Fibroblast of pulmonary artery (primary cell): Measurements from ENCODE around the gene OSBPL8.

ENCODE experiments used
- DNase-seq: peaks from one replicate; pipeline ENCODE4 v3.0.0-alpha.2; 2010; ENCODE audit warnings: low read depth
- H3K4me3 ChIP-seq: replicated peaks from 2 replicates; pipeline ENCODE4 v1.5.1; 2011; ENCODE audit warnings: low read depth, mild to moderate bottlenecking, control low read depth, low read length, moderate library complexity
- CTCF ChIP-seq: IDR thresholded peaks from 2 replicates; pipeline ENCODE4 v1.5.1; 2011; ENCODE audit warnings: mild to moderate bottlenecking, control low read depth, low read length, inconsistent platforms; ENCODE audit errors: missing control alignments

Gene OSBPL8

GRCh38 chr12:76587428-76588178 lies 28.0 kb upstream of the OSBPL8 start:
- DNase-seq, result peak; percentile 72
- no peak for TF ChIP-seq CTCF
- no peak overlapping the region for H3K4me3 ChIP-seq

- DNase-seq, result peak; percentile 73
- no peak overlapping the region for H3K4me3 ChIP-seq
- TF ChIP-seq CTCF, result peak; percentile 69
Measured at GRCh38 chr12:76586764-76587395, 27.3 kb upstream of the OSBPL8 start.

DNA sequence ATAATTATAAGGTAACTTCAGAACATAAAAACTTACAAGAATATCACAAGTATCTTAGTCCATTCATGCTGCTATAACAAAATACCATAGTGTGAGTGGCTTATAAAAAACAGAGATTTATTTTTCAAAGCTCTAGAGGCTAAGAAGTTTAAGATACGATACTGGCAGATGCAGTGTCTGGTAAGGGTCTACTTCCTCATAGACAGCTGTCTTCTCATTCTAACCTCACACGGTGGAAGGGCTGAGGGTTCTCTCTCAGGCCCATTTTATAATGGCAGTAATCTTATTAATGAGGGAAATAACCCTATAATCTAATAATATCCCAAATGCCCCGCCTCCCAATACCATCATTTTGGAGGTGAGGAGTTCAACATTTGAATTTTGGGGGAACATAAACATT lies 23.7 kb upstream of the OSBPL8 start:
- H3K4me3 ChIP-seq, result no peak overlapping the region
- no peak for TF ChIP-seq CTCF
- no peak for DNase-seq

DNA sequence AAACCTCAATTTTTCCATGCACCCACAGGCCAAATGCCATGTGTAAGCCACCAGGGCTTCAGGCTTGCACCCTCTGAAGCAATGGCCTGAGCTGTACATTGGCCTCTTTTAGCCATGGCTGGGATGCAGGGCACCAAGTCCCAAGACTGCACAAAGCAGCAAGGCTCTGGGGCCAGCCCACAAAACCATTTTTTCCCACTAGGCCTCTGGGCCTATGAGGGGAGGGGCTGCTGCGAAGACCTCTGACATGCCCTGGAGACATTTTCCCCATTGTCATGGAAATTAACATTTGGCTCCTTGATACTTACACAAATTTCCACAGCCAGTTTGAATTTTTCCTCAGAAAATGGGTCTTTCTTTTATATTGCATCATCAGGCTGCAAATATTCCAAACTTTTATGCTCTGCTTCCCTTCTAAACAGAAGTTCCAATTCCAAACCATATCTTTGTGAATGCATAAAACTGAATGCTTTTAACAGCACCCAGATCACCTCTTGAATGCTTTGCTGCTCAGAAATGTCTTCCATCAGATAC lies 14.3 kb upstream of the OSBPL8 start:
- no peak for TF ChIP-seq CTCF
- no peak for DNase-seq
- no peak overlapping the region for H3K4me3 ChIP-seq

DNA sequence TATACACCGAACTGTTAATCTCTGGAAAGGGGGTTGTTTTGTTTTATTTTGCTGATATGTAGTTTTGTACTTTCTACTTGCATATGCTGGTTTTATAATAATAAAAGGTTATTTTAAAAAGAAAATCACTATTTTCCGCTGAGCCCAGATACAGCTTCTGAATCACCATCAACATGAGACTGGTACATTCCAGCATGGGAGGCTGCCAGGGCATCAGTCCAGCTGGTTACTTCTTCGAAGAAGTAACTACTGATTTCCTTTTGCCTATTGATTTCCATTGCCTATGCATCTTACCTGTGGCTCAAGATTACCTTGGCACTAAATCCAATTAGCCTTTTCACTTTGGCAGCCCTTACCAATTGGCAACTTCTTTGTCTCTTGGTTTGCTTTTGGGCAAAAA lies 11.7 kb upstream of the OSBPL8 start:
- no peak for DNase-seq
- H3K4me3 ChIP-seq, result no peak overlapping the region
- TF ChIP-seq CTCF, result no peak

- no peak overlapping the region for H3K4me3 ChIP-seq
- DNase-seq, result no peak
- TF ChIP-seq CTCF, result no peak
Measured at GRCh38 chr12:76569685-76570604, 10.4 kb upstream of the OSBPL8 start.
